K562 (cell line): ENCODE results near the gene AMBRA1. TPM values are rescaled to one million over a fixed set of nuclear protein-coding genes. Genes with fewer than 3 reads are reported as not detected.

Source experiments
- CCAR2 ChIP-seq: fragments of 200-400 bp; formaldehyde crosslinking; IDR thresholded peaks from 2 replicates; pipeline ENCODE4 v1.6.1; 2017; ENCODE audit warnings: mild to moderate bottlenecking, low read depth, low read length
- CREB1 ChIP-seq, 2 experiments: sonication (generic) in 1 of 2; formaldehyde crosslinking in 1 of 2; IDR thresholded peaks; 2 replicates each; pipeline versions ENCODE4 v1.6.1 to v1.8.0; 2012 to 2022; ENCODE audit warnings: inconsistent platforms in 1 of 2, mild to moderate bottlenecking in 1 of 2, missing genetic modification reagents in 1 of 2, moderate library complexity in 1 of 2
- EP300 ChIP-seq: IDR thresholded peaks from 2 replicates; pipeline ENCODE4 v1.6.1; 2012; ENCODE audit warnings: low read length, improper control_type of control experiment
- ETV1 ChIP-seq: fragments of 450-650 bp; conservative IDR thresholded peaks from 2 replicates; pipeline ENCODE4 v1.6.1; 2016; ENCODE audit warnings: missing genetic modification characterization, control low read depth, low read depth, missing compliant biosample characterization
- FOXK2 ChIP-seq, 2 experiments: fragments of 450-650 bp; IDR thresholded peaks in 1 of 2; conservative IDR thresholded peaks in 1 of 2; 2 replicates each; pipeline ENCODE4 v1.6.1; 2016; ENCODE audit warnings: low read depth in 2 of 2, mild to moderate bottlenecking in 1 of 2
- ID3 ChIP-seq, 2 experiments: fragments of 250-450 bp in 1 of 2; fragments of 450-650 bp in 1 of 2; sonication (Bioruptor Pico) in 1 of 2; IDR thresholded peaks; 2 replicates each; pipeline versions ENCODE4 v1.6.1 to v1.8.0; 2016 to 2021; ENCODE audit warnings: mild to moderate bottlenecking in 2 of 2, moderate library complexity in 2 of 2, missing compliant biosample characterization in 1 of 2, missing genetic modification characterization in 1 of 2
- JUNB ChIP-seq: fragments of 450-650 bp; formaldehyde crosslinking; conservative IDR thresholded peaks from 2 replicates; pipeline ENCODE4 v1.4.0; 2020; ENCODE audit warnings: mild to moderate bottlenecking
- KDM1A ChIP-seq, 2 experiments: fragments of 450-650 bp; IDR thresholded peaks; 2 replicates each; pipeline ENCODE4 v1.6.1; 2016; ENCODE audit warnings: mild to moderate bottlenecking in 2 of 2
- PRDM10 ChIP-seq: fragments of 450-650 bp; IDR thresholded peaks from 2 replicates; pipeline ENCODE4 v1.6.1; 2018; ENCODE audit not compliant: partially characterized antibody
- PREB ChIP-seq: sonication (generic); formaldehyde crosslinking; IDR thresholded peaks from 2 replicates; pipeline ENCODE4 v1.8.1; 2023; ENCODE audit warnings: mild to moderate bottlenecking, missing genetic modification reagents
- PYGO2 ChIP-seq: fragments of 450-650 bp; IDR thresholded peaks from 2 replicates; pipeline ENCODE4 v1.6.1; 2016; ENCODE audit warnings: mild to moderate bottlenecking, missing genetic modification characterization, moderate library complexity, missing compliant biosample characterization
- RFX1 ChIP-seq: fragments of 450-650 bp; IDR thresholded peaks from 2 replicates; pipeline ENCODE4 v1.6.1; 2016; ENCODE audit warnings: mild to moderate bottlenecking, moderate library complexity
- SIRT6 ChIP-seq: IDR thresholded peaks from one replicate; pipeline ENCODE4 v1.6.1; 2012; ENCODE audit warnings: low read depth, mild to moderate bottlenecking, control low read depth, inconsistent platforms, low read length, moderate library complexity
- SNIP1 ChIP-seq: fragments of 450-650 bp; IDR thresholded peaks from 2 replicates; pipeline ENCODE4 v1.7.1; 2017; ENCODE audit warnings: low read depth, mild to moderate bottlenecking
- SREBF2 ChIP-seq: sonication (generic); formaldehyde crosslinking; IDR thresholded peaks from 2 replicates; pipeline ENCODE4 v1.4.0; 2020; ENCODE audit warnings: mild to moderate bottlenecking, missing genetic modification reagents
- TEAD4 ChIP-seq, 2 experiments: sonication (generic) in 1 of 2; formaldehyde crosslinking in 1 of 2; IDR thresholded peaks; 2 replicates each; pipeline versions ENCODE4 v1.6.1 to v1.8.0; 2012 to 2022; ENCODE audit warnings: borderline replicate concordance in 1 of 2, inconsistent platforms in 1 of 2, low read length in 1 of 2, mild to moderate bottlenecking in 1 of 2, missing genetic modification reagents in 1 of 2
- ZNF277 ChIP-seq: fragments of 250-450 bp; sonication (Bioruptor Pico); IDR thresholded peaks from 2 replicates; pipeline ENCODE4 v1.8.0; 2022; ENCODE audit warnings: inconsistent platforms, mild to moderate bottlenecking, moderate library complexity, borderline replicate concordance
- ZNF584 ChIP-seq: fragments of 200-800 bp; sonication (Bioruptor generic); IDR thresholded peaks from 2 replicates; pipeline ENCODE4 v1.6.1; 2016; ENCODE audit warnings: low read depth, mild to moderate bottlenecking, missing genetic modification characterization, missing compliant biosample characterization
- ZNF778 ChIP-seq: fragments of 450-650 bp; formaldehyde crosslinking; IDR thresholded peaks from 2 replicates; pipeline ENCODE4 v1.4.0; 2020; ENCODE audit warnings: mild to moderate bottlenecking, moderate library complexity
- polyA plus RNA-seq, 8 experiments: library from polyadenylated mRNA; depleted of rRNA in 4 of 8; stranded (reverse) in 5 of 8; unstranded in 3 of 8; fragments of >200 nt; fragmentation: Nextera tagmentation in 2 of 8; fragmentation: Illumina TruSeq in 1 of 8; extraction: Ambion mirVana in 2 of 8; extraction: Trizol in 1 of 8; gene quantifications; 2 replicates each; pipeline versions ENCODE4 v1.2.1 to v1.2.3, GENCODE V29; 2011 to 2014; ENCODE audit warnings: inconsistent platforms in 1 of 8, missing spikeins in 1 of 8
- total RNA-seq, 7 experiments: library from RNA; depleted of rRNA in 6 of 7; stranded (reverse); fragments of >200 nt in 6 of 7; fragmentation: Illumina TruSeq in 2 of 7; extraction: Trizol in 2 of 7; gene quantifications; 2 replicates each; pipeline versions ENCODE4 v1.2.1 to v1.2.3, GENCODE V29; 2011 to 2021; ENCODE audit warnings: low replicate concordance in 1 of 7

Gene AMBRA1
- total and polyA plus RNA-seq, 9 of the 15 experiments (the other 6 are each of a cell fraction or from before 2014, with no cell fraction given) = 0.15 to 24.5 (median 13.0) TPM

- TF ChIP-seq PRDM10 = no peak
- no peak for TF ChIP-seq ZNF778 (CRISPR knock-in tag)
- 0 out of 2 replicates have a peak, but pooled peaks have one; percentile 50 for TF ChIP-seq EP300
- TF ChIP-seq KDM1A (IDR thresholded peaks at IDR 0.05) = peak in 1 of 2 experiments; percentile 43; a peak in 1 of 4 replicates
- TF ChIP-seq SREBF2 (CRISPR knock-in tag) = no peak
- no peak for TF ChIP-seq CCAR2
- peak; percentile 46; the same call in 1 of the 2 replicates for TF ChIP-seq TEAD4 (IDR thresholded peaks at IDR 0.05; ENCODE audit: low read length)
- no peak for TF ChIP-seq TEAD4 (CRISPR knock-in tag; IDR thresholded peaks at IDR 0.05; ENCODE audit: borderline replicate concordance)
- TF ChIP-seq JUNB = no peak
- no peak for TF ChIP-seq PYGO2
- TF ChIP-seq ZNF584 (CRISPR knock-in tag) = 0 out of 2 replicates have a peak, but pooled peaks have one; percentile 42
- TF ChIP-seq FOXK2 (conservative IDR thresholded peaks at IDR 0.05 in 1 of 2, IDR thresholded peaks at IDR 0.05 in 1 of 2; ENCODE audit: low read depth in 2 of 2) = peak in 1 of 2 experiments; percentile 55
- no peak for TF ChIP-seq PREB
- TF ChIP-seq CREB1 (IDR thresholded peaks at IDR 0.05) = no peak
- TF ChIP-seq CREB1 (CRISPR knock-in tag; IDR thresholded peaks at IDR 0.05) = no peak
- no peak for TF ChIP-seq RFX1
- no peak for TF ChIP-seq SNIP1
- no peak for TF ChIP-seq SIRT6
- no peak for TF ChIP-seq ETV1 (tag)
- TF ChIP-seq ID3 (CRISPR knock-in tag; IDR thresholded peaks at IDR 0.05) = no peak
- TF ChIP-seq ID3 (tag; IDR thresholded peaks at IDR 0.05) = no peak
- no peak for TF ChIP-seq ZNF277 (CRISPR knock-in tag)
These were observed 39.3 kb downstream of the AMBRA1 start (continued) for GRCh38 chr11:46554213-46555147.
